B cell (primary cell): Measurements from ENCODE around the gene PLGRKT. TPM values are rescaled to one million over a fixed set of nuclear protein-coding genes. Genes with fewer than 3 reads are reported as not detected.

ENCODE experiments used
- ATAC-seq: fragments of 200-7000 bp; cut with Tn5 transposase; one replicate; pipeline ENCODE4 v1.10.0; 2021; ENCODE audit warnings: low read depth, mild to moderate bottlenecking, moderate number of reproducible peaks, moderate library complexity
- CTCF ChIA-PET: fragments of 350-600 bp; sonication (Branson Sonifier 250); formaldehyde crosslinking; loops from one replicate; lab custom pipeline; 2021; ENCODE audit warnings: antibody characterized with exemption, inconsistent platforms; lab: Charles Lee
- POLR2A ChIA-PET: fragments of 350-600 bp; sonication (Branson Sonifier 250); formaldehyde crosslinking; loops from one replicate; lab custom pipeline; 2021; ENCODE audit warnings: antibody characterized with exemption; lab: Charles Lee
- DNase-seq: peaks from one replicate; pipeline ENCODE4 v3.0.0; 2013
- H2AFZ ChIP-seq: 2 replicates; pipeline ENCODE4 v1.6.1; 2012; ENCODE audit warnings: mild to moderate bottlenecking, low read depth, low read length; ENCODE audit not compliant: insufficient read depth, poor library complexity, severe bottlenecking
- H3K27ac ChIP-seq, 2 donors: 1 replicate in 1 of 2; 2 replicates in 1 of 2; pipeline ENCODE4 v1.5.1; 2012 to 2013; ENCODE audit warnings: low read length in 2 of 2, mild to moderate bottlenecking in 2 of 2, moderate library complexity in 1 of 2
- H3K27me3 ChIP-seq, 4 experiments: fragments of 200-600 bp in 1 of 4; sonication (generic) in 1 of 4; replicated peaks in 1 of 4; 1 replicate in 2 of 4; 2 replicates in 2 of 4; pipeline versions ENCODE4 v1.6.1 to v1.7.0; 2013 to 2016; ENCODE audit warnings: low read length in 3 of 4, mild to moderate bottlenecking in 2 of 4, mixed read lengths in 1 of 4, moderate library complexity in 1 of 4; ENCODE audit not compliant: insufficient read depth in 4 of 4, control insufficient read depth in 3 of 4; ENCODE audit errors: control extremely low read depth in 1 of 4
- H3K36me3 ChIP-seq, 2 experiments: replicated peaks in 1 of 2; 1 replicate in 1 of 2; 2 replicates in 1 of 2; pipeline versions ENCODE4 v1.6.1 to v1.7.1; 2013; ENCODE audit warnings: low read length in 1 of 2; ENCODE audit not compliant: insufficient read depth in 2 of 2, control insufficient read depth in 1 of 2; ENCODE audit errors: control extremely low read depth in 1 of 2, extremely low read depth in 1 of 2
- H3K4me1 ChIP-seq, 2 donors: fragments of 200-600 bp in 1 of 2; sonication (generic) in 1 of 2; 1 replicate in 1 of 2; 2 replicates in 1 of 2; pipeline versions ENCODE4 v1.5.1 to v1.6.1; 2013 to 2017; ENCODE audit warnings: low read length in 2 of 2; ENCODE audit not compliant: control insufficient read depth in 2 of 2, insufficient read depth in 2 of 2
- H3K4me2 ChIP-seq: replicated peaks from 2 replicates; pipeline ENCODE3; 2012; ENCODE audit warnings: mild to moderate bottlenecking, low read depth, low read length; ENCODE audit not compliant: poor library complexity, severe bottlenecking
- H3K4me3 ChIP-seq, 5 experiments: fragments of 200-600 bp in 1 of 5; sonication (generic) in 1 of 5; 1 replicate in 3 of 5; 2 replicates in 2 of 5; pipeline versions ENCODE4 v1.5.1 to v1.7.0; 2011 to 2016; ENCODE audit warnings: low read length in 4 of 5, mild to moderate bottlenecking in 4 of 5, low read depth in 2 of 5, control low read depth in 1 of 5, moderate library complexity in 1 of 5; ENCODE audit not compliant: insufficient read depth in 1 of 5; ENCODE audit errors: control extremely low read depth in 1 of 5, extremely low read depth in 1 of 5
- H3K79me2 ChIP-seq: fragments of 200-600 bp; sonication (generic); one replicate; pipeline ENCODE4 v1.6.0; 2016; ENCODE audit warnings: low read length; ENCODE audit not compliant: control insufficient read depth, insufficient read depth
- H3K9ac ChIP-seq: fragments of 200-600 bp; sonication (generic); 2 replicates; pipeline ENCODE4 v1.6.1; 2017; ENCODE audit warnings: mild to moderate bottlenecking, low read length, moderate library complexity
- H3K9me3 ChIP-seq, 3 donors: one replicate each; pipeline versions ENCODE4 v1.6.1 to v1.7.1; 2013; ENCODE audit warnings: low read length in 2 of 3; ENCODE audit not compliant: control insufficient read depth in 2 of 3, insufficient read depth in 1 of 3; ENCODE audit errors: control extremely low read depth in 1 of 3
- H4K20me1 ChIP-seq: 2 replicates; pipeline ENCODE4 v1.6.0; 2012; ENCODE audit warnings: mild to moderate bottlenecking, low read length; ENCODE audit not compliant: insufficient read depth, control insufficient read depth, poor library complexity, severe bottlenecking
- H3K27ac Mint-ChIP-seq: one replicate; pipeline ENCODE4 v1.8.0; 2021; ENCODE audit warnings: mixed read lengths
- H3K27me3 Mint-ChIP-seq: one replicate; pipeline ENCODE4 v1.8.0; 2021; ENCODE audit warnings: mixed read lengths
- H3K4me1 Mint-ChIP-seq: one replicate; pipeline ENCODE4 v1.8.0; 2021; ENCODE audit warnings: mixed read lengths
- H3K4me3 Mint-ChIP-seq: one replicate; pipeline ENCODE4 v1.8.0; 2021; ENCODE audit warnings: mixed read lengths
- H3K9me3 Mint-ChIP-seq: one replicate; pipeline ENCODE4 v1.8.0; 2022; ENCODE audit warnings: mixed read lengths; ENCODE audit not compliant: insufficient read depth
- EZH2 ChIP-seq: IDR thresholded peaks from 2 replicates; pipeline ENCODE4 v1.6.1; 2012; ENCODE audit warnings: borderline replicate concordance, low read depth, mild to moderate bottlenecking, moderate library complexity, low read length; ENCODE audit not compliant: insufficient read depth, poor library complexity, severe bottlenecking
- WGBS: methylation state at CpG from one replicate; pipeline ENCODE4 v1.1.5; 2013; ENCODE audit warnings: missing lambda C conversion rate; ENCODE audit not compliant: insufficient coverage; 5-methylcytosine and 5-hydroxymethylcytosine counted together
- intact Hi-C: fragments of 100-400 bp; cut with micrococcal nuclease; formaldehyde crosslinking; loops from one replicate; pipeline ENCODE4 v1.10.0; 2022
- polyA plus RNA-seq: library from polyadenylated mRNA; depleted of rRNA; stranded (reverse); fragments of >200 nt; gene quantifications from 2 replicates; pipeline ENCODE4 v1.2.3, GENCODE V29; 2012
- total RNA-seq, 2 donors: library from RNA; stranded (reverse); fragments of 120-200 nt in 1 of 2; gene quantifications; 1 replicate in 1 of 2; 2 replicates in 1 of 2; pipeline versions ENCODE4 v1.2.3 to v1.2.4, GENCODE V29; 2013 to 2022
- TF ChIP-seq, protein P1 (sequence below): fragments of 200-600 bp; IDR thresholded peaks from one replicate; pipeline ENCODE4 v1.8.0; 2022; ENCODE audit warnings: antibody characterized with exemption, mild to moderate bottlenecking

Gene PLGRKT
- total and polyA plus RNA-seq, 2 donors (not counting 1 experiment from before 2014, with no cell fraction given), result 8.4 to 11.0 TPM

DNA sequence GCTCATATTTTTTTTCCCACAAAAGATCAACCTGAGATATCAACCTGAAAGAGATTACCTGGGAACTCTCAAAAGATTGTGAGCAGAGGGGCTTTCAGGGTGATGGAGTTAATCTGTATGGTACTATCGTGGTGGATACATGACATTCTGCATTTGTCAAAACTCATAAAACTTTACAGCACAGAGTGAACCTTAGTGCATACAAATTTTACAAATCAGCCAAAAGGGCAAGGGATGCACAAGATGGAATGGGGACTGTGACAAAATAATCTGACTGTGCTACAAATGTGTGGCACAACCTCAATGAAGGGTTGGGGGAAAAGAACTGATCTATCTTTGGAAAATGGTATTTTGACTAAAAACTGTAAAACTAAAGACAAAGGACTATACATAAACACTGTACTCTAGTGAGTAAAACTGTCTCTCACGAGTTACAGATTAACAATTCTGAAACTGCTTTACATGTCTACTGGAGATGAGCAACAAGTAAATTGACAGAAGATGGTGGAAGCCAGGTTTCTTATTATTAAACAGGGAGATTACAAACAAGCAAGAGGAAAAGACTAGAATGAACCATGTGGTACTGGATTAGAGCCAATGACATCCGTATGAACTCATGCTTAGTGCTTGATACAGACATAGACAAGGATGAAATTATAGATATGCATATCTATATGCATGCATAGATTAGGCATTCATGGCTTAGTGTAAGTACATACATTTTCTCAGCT is 73.3 kb downstream of the PLGRKT start:
- WGBS, result no CpG with 5 or more reads among the region's 3 CpGs
- H3K9me3 Mint-ChIP-seq, result peaks cover 8% of the 10 kb centered on the region
- H2AFZ ChIP-seq, result no peak overlapping the region

More for the DNA sequence above, 73.3 kb downstream of the PLGRKT start:
- no peak overlapping the region for H3K4me3 Mint-ChIP-seq
- Histone ChIP-seq H3K9me3 (no peaks in the 10 kb centered on the region), H3K4me1 (no peaks in the 10 kb centered on the region), H4K20me1 (no peaks in the 10 kb centered on the region), H3K4me2 (no peak overlapping the region), H3K79me2 (no peaks in the 10 kb centered on the region), H3K4me3 (no peak overlapping the region), H3K9ac (no peak overlapping the region), H3K36me3 (peaks cover 0 to 3% of the 10 kb centered on the region in 2 experiments), H3K27me3 (no peaks in the 10 kb centered on the region), H3K27ac (no peak overlapping the region)
- ChIA-PET POLR2A (no interaction called here), CTCF (interaction anchor here (0.7 kb wide), 1 partner anchor 522 kb away, joined by 3 read pairs; no protein-coding TSS in a partner anchor)
- no peaks in the 10 kb centered on the region for H3K27me3 Mint-ChIP-seq
- TF ChIP-seq, protein P1, sequence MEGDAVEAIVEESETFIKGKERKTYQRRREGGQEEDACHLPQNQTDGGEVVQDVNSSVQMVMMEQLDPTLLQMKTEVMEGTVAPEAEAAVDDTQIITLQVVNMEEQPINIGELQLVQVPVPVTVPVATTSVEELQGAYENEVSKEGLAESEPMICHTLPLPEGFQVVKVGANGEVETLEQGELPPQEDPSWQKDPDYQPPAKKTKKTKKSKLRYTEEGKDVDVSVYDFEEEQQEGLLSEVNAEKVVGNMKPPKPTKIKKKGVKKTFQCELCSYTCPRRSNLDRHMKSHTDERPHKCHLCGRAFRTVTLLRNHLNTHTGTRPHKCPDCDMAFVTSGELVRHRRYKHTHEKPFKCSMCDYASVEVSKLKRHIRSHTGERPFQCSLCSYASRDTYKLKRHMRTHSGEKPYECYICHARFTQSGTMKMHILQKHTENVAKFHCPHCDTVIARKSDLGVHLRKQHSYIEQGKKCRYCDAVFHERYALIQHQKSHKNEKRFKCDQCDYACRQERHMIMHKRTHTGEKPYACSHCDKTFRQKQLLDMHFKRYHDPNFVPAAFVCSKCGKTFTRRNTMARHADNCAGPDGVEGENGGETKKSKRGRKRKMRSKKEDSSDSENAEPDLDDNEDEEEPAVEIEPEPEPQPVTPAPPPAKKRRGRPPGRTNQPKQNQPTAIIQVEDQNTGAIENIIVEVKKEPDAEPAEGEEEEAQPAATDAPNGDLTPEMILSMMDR, result no peak
- TF ChIP-seq EZH2, result no peak
- no peak overlapping the region for H3K27ac Mint-ChIP-seq
- DNase-seq, result no peak
- ATAC-seq, result no peak
- no peaks in the 10 kb centered on the region for H3K4me1 Mint-ChIP-seq
- intact Hi-C loops, result no loop called here
